Activated CD8-positive, alpha-beta memory T cell treated with anti-CD3 and anti-CD28 coated beads for 24 hours (primary cell): Measurements from ENCODE around the gene SUSD3.
"Not testable (repeated sequence)": the region's sequence is repeated elsewhere in the genome, so short reads cannot be mapped to it uniquely, and the experiment has no call there.

ENCODE experiments used
- DNase-seq: peaks from one replicate; pipeline ENCODE4 v3.0.0-alpha.2; 2020

Gene SUSD3

GRCh38 chr9:93112116-93112863, 53.8 kb downstream of the SUSD3 start:
- DNase-seq = no peak

DNA sequence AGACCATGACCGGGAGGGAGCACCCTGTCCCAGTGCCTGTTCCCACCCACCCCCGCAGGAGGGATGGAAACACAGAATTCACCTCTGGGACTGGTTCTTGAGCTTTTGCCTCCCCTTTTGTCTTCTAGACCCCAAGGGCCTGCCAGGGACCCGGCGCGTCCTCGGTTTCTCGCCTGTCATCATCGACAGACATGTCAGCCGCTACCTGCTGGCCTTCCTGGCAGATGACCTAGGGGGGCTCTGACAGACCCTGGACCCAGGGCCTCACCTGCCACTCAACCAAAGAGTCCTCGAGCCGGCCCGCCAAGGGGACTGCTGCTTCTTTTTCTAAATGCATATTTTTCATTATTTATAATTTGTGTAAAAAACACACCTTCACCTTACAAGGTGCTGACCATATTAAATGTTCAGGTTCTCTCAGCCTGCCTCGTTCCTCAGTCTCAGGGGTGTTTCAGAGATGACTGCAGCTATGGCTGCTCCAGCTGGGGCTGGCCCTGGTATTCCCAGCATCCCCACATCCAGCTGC, 54.4 kb downstream of the SUSD3 start:
- no peak for DNase-seq

DNA sequence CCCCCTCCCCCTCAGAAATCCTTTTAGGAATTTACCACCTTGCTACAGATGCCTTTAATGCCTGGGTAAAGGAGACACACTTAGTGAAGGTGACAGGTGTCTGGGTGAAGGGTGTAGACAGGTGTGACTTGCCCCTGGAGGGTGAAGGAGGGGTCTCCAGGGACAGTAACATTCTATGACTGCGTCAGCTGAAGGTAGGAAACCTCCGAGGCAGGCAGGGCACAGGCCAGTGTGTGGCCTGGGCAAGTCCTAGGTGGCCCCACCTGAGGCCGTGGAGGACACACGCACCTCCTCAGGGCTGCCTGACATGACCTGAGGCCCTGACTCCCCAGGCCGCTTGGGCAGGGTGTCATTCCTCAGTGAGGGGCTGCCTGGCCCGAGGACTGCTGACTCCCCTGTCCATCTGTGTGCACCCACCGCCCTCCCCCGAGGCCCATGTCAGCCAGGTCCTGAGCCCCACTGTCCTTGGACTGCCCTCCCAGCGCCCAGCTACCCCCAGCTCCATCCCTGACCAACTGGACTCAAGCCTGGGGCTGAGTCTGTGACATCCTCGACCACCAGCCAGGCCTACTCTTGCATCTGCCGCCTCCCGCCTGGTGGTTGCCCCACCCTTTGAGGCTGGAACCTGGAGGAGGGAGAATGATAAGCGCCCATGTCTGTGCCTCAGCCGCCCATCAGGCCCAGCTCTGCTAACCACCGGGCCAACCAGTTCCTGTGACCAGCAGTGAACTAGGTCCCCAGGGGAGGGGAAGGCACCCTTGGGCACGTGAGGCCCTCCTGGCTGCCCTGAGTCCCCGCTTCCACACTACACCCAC, 55.9 kb downstream of the SUSD3 start:
- DNase-seq = peak; percentile 50

GRCh38 chr9:93114984-93115335, 56.5 kb downstream of the SUSD3 start:
- DNase-seq = no peak

GRCh38 chr9:93115486-93116071, 57.1 kb downstream of the SUSD3 start:
- DNase-seq = no peak

DNA sequence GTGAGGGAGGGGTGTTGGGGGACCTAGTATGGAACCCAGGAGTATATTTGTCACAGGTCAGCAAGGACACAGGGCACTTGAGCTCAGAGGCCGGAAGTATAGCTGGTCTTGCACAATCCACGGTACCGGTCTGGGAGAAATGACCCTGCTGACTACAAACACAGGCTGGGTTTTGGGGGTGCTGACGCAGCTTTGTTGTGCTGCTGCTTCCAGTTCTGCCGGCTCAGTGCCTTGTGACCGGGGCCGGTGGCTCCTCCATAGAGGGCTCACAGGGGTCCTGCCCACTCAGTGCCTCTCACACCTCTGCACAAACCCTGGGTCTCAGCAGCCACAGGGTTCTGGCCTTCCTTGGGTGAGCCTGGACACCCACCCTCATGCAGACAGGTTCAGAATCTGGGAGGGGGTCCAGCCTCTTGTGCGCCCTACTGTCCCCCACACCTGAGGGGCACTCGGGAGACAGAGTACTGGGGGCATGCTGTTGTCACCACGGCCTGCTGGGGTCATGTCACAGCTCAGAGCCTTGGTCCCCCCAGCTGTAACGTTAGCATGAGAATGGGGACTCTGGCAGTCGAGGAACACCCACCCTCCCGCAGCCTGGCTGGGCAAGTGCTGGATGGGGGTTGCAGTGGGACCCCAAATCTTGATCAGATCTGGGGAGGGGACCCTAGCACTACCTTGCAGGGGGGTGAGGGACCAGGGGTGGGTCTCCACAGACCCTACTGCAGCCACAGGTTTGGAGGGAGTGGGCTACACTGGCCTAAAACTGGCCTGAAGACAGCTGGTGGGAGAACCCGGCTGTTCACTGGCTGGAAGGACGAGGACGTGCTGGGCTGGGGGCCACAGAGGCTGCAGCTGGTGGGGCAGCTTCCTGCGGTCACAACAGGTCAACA, 57.8 kb downstream of the SUSD3 start:
- DNase-seq = no peak

DNA sequence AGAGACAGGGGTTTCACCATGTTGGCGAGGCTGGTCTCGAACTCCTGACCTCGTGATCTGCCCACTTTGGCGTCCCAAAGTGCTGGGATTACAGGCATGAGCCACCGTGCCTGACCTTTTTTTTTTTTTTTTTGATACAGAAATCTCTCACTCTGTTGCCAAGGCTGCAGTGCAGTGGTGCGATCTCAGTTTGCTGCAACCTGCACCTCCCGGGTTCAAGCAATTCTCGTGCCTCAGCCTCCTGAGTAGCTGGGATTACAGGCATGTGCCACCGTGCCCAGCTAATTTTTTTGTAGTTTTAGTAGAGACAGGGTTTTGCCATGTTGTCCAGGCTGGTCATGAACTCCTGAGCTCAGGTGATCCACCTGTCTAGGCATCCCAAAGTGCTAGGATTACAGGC, 59.0 kb downstream of the SUSD3 start:
- not testable (repeated sequence) for DNase-seq

- DNase-seq = peak; percentile 55
Observed at GRCh38 chr9:93117924-93118862, 59.7 kb downstream of the SUSD3 start.

DNA sequence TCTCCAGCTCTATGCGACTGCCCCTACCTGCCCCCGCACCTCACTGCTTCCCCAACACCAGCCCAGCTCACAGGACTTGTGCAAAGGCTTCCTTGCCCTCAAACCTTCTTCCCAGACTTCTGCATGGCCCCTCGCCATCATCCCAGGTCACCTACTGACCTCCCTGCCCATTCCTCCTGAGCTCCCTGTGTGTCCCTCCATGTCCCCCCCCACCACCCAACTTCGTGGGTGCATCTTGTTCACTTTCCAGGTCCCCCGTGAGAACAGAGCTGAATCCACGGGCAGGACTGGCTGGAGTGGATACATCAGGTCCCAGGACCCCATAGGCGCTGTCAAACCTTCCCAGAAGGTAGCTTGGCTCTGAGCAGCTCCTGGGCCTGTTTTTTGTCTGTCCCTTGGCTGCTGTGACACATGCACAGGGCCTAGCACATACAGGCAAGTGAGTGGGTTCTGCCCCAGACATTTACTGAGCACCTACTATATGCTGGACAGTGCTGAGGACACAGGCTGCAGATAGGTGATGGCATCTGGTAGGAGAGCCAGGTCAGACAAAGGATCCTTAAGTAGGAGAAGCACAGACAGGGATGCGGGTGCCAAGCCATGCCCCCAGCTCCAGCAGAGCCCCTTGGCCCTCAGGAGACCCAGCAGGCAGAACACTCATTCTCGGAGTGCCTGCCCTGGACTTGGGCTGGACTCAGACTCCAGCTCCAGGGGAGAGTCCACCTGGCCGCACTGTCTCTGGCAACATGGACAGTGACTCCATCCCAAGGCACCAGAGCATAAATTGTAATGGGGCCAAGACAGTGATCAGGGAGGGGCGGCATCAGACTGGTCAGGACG, 60.6 kb downstream of the SUSD3 start:
- peak; percentile 57 for DNase-seq

GRCh38 chr9:93119703-93119952, 61.1 kb downstream of the SUSD3 start:
- DNase-seq = no peak

- DNase-seq = peak; percentile 72
Observed at GRCh38 chr9:93119953-93120845, 61.7 kb downstream of the SUSD3 start.

DNA sequence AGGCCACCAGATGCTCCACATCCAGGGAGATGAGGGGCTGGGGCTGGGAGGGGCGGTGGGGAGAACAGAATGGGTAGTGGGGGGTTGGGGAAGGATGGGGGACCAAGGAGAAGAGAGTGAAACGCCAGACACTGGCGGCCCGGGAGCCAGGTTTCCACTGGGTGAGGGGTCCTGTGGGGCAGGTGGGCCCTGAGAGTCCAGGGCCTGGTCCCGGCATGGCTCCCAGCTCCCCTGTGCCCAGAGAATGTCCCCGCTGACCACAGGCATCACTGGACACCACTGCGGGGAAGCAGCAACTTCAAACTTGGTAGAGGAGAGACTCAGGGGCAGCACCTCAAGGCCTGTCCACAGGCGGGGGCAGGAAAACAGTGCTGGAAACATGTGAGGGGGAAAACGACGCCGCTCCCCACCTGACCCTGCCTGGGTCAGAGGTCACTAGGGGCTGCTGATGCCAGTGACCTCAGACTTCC, 62.4 kb downstream of the SUSD3 start:
- peak; percentile 49 for DNase-seq

DNA sequence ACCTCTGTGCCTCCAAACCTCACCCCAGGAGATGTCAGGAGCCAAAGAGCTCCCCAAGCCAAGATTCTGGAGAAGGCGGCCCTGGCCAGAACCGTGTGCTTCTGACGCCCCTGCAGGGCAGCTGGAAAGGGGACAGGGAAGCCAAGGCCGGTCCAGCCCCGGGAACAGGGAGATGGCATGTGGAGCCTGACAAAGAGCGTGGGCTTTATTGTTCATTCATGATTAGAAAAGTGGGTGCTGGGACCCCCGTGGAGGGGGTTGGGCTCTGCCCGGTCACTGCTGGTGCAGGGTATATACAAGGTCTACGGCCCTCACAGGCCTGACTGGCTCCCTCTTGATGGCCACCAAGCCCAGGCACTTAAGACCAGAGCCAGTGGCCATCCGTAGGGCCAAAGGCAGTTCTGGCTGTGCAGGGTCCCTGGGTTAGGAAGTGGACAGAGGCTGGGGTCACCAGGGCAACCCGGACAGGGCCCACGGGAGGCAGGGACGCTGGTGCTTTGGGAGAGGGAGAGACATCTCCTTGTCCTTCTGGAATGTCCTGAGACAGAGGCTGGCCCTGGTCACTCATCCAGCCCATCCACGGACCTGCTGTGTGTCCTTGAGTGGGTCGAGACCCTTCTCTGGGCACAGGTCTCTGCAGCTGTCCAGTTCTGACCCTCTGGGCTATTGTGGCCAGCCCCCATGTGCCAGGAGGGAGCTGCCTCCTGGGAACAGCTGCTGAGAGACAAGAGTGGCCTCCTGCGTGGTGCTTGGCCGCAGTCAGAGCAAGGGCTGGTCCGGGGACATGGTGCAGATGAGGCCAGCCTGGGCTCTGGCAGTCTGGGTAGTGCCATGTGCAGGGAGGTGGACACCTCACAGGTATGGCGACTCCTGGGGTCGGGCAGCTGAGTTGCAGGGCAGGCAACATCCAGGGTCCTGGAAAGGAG, 63.1 kb downstream of the SUSD3 start:
- DNase-seq = no peak

GRCh38 chr9:93122721-93123221, 64.3 kb downstream of the SUSD3 start:
- no peak for DNase-seq

- DNase-seq = no peak
Observed at GRCh38 chr9:93123561-93124283, 65.2 kb downstream of the SUSD3 start.

DNA sequence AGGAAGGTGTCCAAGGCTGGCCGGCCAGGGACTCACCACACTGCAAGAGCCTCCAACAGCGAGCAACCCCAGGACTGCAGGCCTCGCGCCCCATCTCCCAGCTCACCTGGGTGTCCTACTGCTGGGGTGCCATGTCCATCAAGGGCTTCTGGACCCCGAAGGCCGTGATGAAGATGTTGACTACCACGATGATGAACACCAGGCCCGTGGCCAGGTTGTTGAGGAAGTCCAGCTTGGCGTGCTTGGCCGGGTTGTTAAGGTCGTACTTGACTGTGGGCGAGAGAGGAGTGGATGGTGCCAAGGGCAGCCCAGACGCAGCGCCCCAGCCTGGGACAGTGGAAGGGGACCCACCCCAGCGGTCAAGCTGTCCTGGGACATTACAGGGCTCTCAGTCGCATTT, 66.3 kb downstream of the SUSD3 start:
- DNase-seq = peak; percentile 54

GRCh38 chr9:93125331-93125894, 66.9 kb downstream of the SUSD3 start:
- DNase-seq = peak; percentile 53
